ENCODE results near the gene CRYGC. TPM values are rescaled to one million over a fixed set of nuclear protein-coding genes. Genes with fewer than 3 reads are reported as not detected.
A peak's percentile ranks its signal among the peaks of the same experiment; 100 is the strongest.

CRYGC gene
- total and polyA plus RNA-seq, 2 donors (not counting 1 experiment from before 2014, with no cell fraction given), result not detected

- intact Hi-C loops (cut with micrococcal nuclease), result loop anchor here (5.0 kb wide), 1 partner anchor 88 kb away; the partner anchor contains the start of gene PIKFYVE
- CTCF ChIA-PET, result no interaction called here
- H3K4me1 Mint-ChIP-seq, result peaks cover 9% of the 10 kb centered on the region
- no peak overlapping the region for H3K4me2 ChIP-seq (replicated peaks; ENCODE audit: low read depth, low read length, poor library complexity, severe bottlenecking)
- no peaks in the 10 kb centered on the region for H3K79me2 ChIP-seq (ENCODE audit: control insufficient read depth, insufficient read depth, low read length)
- no peaks in the 10 kb centered on the region for H3K9me3 Mint-ChIP-seq (ENCODE audit: insufficient read depth)
- peaks cover 0 to 2% of the 10 kb centered on the region in 2 donors for H3K4me1 ChIP-seq (ENCODE audit: control insufficient read depth in 2 of 2, insufficient read depth in 2 of 2, low read length in 2 of 2)
- ATAC-seq (ENCODE audit: low read depth), result no peak
- no peak overlapping the region for H3K4me3 Mint-ChIP-seq
- no peak overlapping the region for H2AFZ ChIP-seq (ENCODE audit: insufficient read depth, low read depth, low read length, poor library complexity, severe bottlenecking)
- H4K20me1 ChIP-seq (ENCODE audit: control insufficient read depth, insufficient read depth, low read length, poor library complexity, severe bottlenecking), result no peaks in the 10 kb centered on the region
- peaks cover 0 to under 1% (median 0%) of the 10 kb centered on the region in 4 experiments for H3K27me3 ChIP-seq (replicated peaks in 1 of 4; ENCODE audit: control extremely low read depth in 1 of 4, control insufficient read depth in 3 of 4, insufficient read depth in 4 of 4, low read length in 3 of 4)
- DNase-seq, result no peak
- H3K27me3 Mint-ChIP-seq, result peaks cover 21% of the 10 kb centered on the region
- TF ChIP-seq CTCF (IDR thresholded peaks at IDR 0.05), result no peak
- TF ChIP-seq EZH2 (IDR thresholded peaks at IDR 0.05; ENCODE audit: borderline replicate concordance, insufficient read depth, low read depth, low read length, poor library complexity, severe bottlenecking), result no peak
- H3K4me3 ChIP-seq (ENCODE audit: control extremely low read depth in 1 of 5, extremely low read depth in 1 of 5, insufficient read depth in 1 of 5, low read depth in 2 of 5, low read length in 4 of 5), result no peak overlapping the region
- POLR2A ChIA-PET, result no interaction called here
- H3K27ac Mint-ChIP-seq, result no peak overlapping the region
- no CpG with 5 or more reads among the region's 4 CpGs for WGBS (ENCODE audit: insufficient coverage)
- H3K36me3 ChIP-seq (replicated peaks in 1 of 2; ENCODE audit: control extremely low read depth in 1 of 2, control insufficient read depth in 1 of 2, extremely low read depth in 1 of 2, insufficient read depth in 2 of 2, low read length in 1 of 2), result no peaks in the 10 kb centered on the region
- no peaks in the 10 kb centered on the region for H3K9me3 ChIP-seq (ENCODE audit: control extremely low read depth in 1 of 3, control insufficient read depth in 2 of 3, insufficient read depth in 1 of 3, low read length in 2 of 3)
- no peak overlapping the region for H3K27ac ChIP-seq (ENCODE audit: low read length in 2 of 2)
- no peak overlapping the region for H3K9ac ChIP-seq (ENCODE audit: low read length)
Observed at GRCh38 chr2:208179028-208179609, 49.5 kb upstream of the CRYGC start.

GRCh38 chr2:208175840-208176153, 46.2 kb upstream of the CRYGC start:
- H3K4me3 ChIP-seq (ENCODE audit: control extremely low read depth in 1 of 5, extremely low read depth in 1 of 5, insufficient read depth in 1 of 5, low read depth in 2 of 5, low read length in 4 of 5), result no peak overlapping the region

More at GRCh38 chr2:208175840-208176153, 46.2 kb upstream of the CRYGC start:
- Mint-ChIP-seq H3K27ac (no peak overlapping the region), H3K27me3 (peaks cover 19% of the 10 kb centered on the region), H3K4me3 (no peak overlapping the region), H3K4me1 (peaks cover 3% of the 10 kb centered on the region), H3K9me3 (ENCODE audit: insufficient read depth) (no peaks in the 10 kb centered on the region)
- 89% methylated on average over 6 of the region's 6 CpGs for WGBS (ENCODE audit: insufficient coverage)
- Histone ChIP-seq H3K4me2 (replicated peaks; ENCODE audit: low read depth, low read length, poor library complexity, severe bottlenecking) (no peak overlapping the region), H4K20me1 (ENCODE audit: control insufficient read depth, insufficient read depth, low read length, poor library complexity, severe bottlenecking) (no peaks in the 10 kb centered on the region), H3K79me2 (ENCODE audit: control insufficient read depth, insufficient read depth, low read length) (no peaks in the 10 kb centered on the region), H3K27ac (ENCODE audit: low read length in 2 of 2) (no peak overlapping the region), H2AFZ (ENCODE audit: insufficient read depth, low read depth, low read length, poor library complexity, severe bottlenecking) (peak overlapping the region; percentile 17), H3K36me3 (replicated peaks in 1 of 2; ENCODE audit: control extremely low read depth in 1 of 2, control insufficient read depth in 1 of 2, extremely low read depth in 1 of 2, insufficient read depth in 2 of 2, low read length in 1 of 2) (no peaks in the 10 kb centered on the region), H3K27me3 (replicated peaks in 1 of 4; ENCODE audit: control extremely low read depth in 1 of 4, control insufficient read depth in 3 of 4, insufficient read depth in 4 of 4, low read length in 3 of 4) (peaks cover 0 to 5% (median 0%) of the 10 kb centered on the region in 4 experiments), H3K4me1 (ENCODE audit: control insufficient read depth in 2 of 2, insufficient read depth in 2 of 2, low read length in 2 of 2) (no peaks in the 10 kb centered on the region), H3K9me3 (ENCODE audit: control extremely low read depth in 1 of 3, control insufficient read depth in 2 of 3, insufficient read depth in 1 of 3, low read length in 2 of 3) (no peaks in the 10 kb centered on the region), H3K9ac (ENCODE audit: low read length) (no peak overlapping the region)
- ChIA-PET POLR2A (no interaction called here), CTCF (interaction anchor here (0.6 to 2.3 kb wide), 16 partner anchors 9 to 1155 kb away, joined by 3 to 21 read pairs (median 4); partner anchors contain the start of genes C2orf80, CRYGA and IDH1)
- intact Hi-C loops (cut with micrococcal nuclease), result loop anchor here (1.0 to 5.0 kb wide), 2 partner anchors 79 to 92 kb away; partner anchors contain the start of gene PIKFYVE
- DNase-seq (no peak), ATAC-seq (ENCODE audit: low read depth) (no peak)
- TF ChIP-seq CTCF (IDR thresholded peaks at IDR 0.05), result no peak
- no peak for TF ChIP-seq EZH2 (IDR thresholded peaks at IDR 0.05; ENCODE audit: borderline replicate concordance, insufficient read depth, low read depth, low read length, poor library complexity, severe bottlenecking)
